Activated naive CD8-positive, alpha-beta T cell treated with anti-CD3 and anti-CD28 coated beads, Interleukin-2, amount 10 ng/mL, durations not matched to agents 7 days and 5 days (primary cell): ENCODE measurements around the gene LRRC1. TPM values are rescaled to one million over a fixed set of nuclear protein-coding genes. Genes with fewer than 3 reads are reported as not detected.

Experiments used
- ATAC-seq: fragments of 150-1000 bp; cut with Tn5 transposase; one replicate; pipeline ENCODE4 v1.10.0; 2021; ENCODE audit warnings: low read depth, moderate library complexity
- POLR2A ChIA-PET: fragments of 350-600 bp; sonication (Branson Sonifier 250); formaldehyde crosslinking; loops from one replicate; lab custom pipeline; 2021; ENCODE audit warnings: antibody characterized with exemption; lab: Charles Lee
- DNase-seq: peaks from one replicate; pipeline ENCODE4 v3.0.0; 2021
- H3K27ac Mint-ChIP-seq: one replicate; pipeline ENCODE4 v1.8.0; 2022; ENCODE audit warnings: mild to moderate bottlenecking, mixed read lengths
- H3K27me3 Mint-ChIP-seq: one replicate; pipeline ENCODE4 v1.8.0; 2022; ENCODE audit warnings: mild to moderate bottlenecking, moderate library complexity, mixed read lengths
- H3K36me3 Mint-ChIP-seq: one replicate; pipeline ENCODE4 v1.8.0; 2021; ENCODE audit warnings: mild to moderate bottlenecking, mixed read lengths
- H3K4me1 Mint-ChIP-seq: one replicate; pipeline ENCODE4 v1.8.0; 2021; ENCODE audit warnings: mixed read lengths
- H3K4me3 Mint-ChIP-seq: one replicate; pipeline ENCODE4 v1.8.0; 2022; ENCODE audit warnings: mild to moderate bottlenecking, moderate library complexity, mixed read lengths
- H3K9me3 Mint-ChIP-seq: one replicate; pipeline ENCODE4 v1.8.0; 2021; ENCODE audit warnings: mixed read lengths
- total RNA-seq, 2 experiments: library from RNA; stranded (reverse); gene quantifications; one replicate each; pipeline ENCODE4 v1.2.3, GENCODE V29; 2021

Gene LRRC1
- total RNA-seq, 2 experiments from 2014 or later = 3.5 to 4.2 TPM

DNA sequence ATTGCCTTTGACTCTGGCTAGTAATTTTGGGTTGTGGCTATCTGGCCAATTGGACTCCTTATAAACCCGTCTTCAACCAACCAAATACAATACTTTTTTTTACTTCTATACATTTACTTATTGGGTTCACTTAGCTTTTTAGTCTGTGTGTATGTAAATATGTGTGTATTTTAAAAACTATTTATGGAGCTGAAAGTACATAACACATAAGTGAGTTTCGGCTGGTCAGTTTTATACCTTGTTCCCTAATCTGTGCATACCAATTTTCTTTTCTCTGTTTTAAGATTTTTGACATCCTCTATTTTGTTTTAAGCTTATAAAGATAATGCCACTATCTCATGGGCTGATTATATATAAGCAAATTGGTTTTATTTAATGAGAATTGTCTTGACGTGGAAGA, 129.5 kb downstream of the LRRC1 start:
- POLR2A ChIA-PET = no interaction called here
- Mint-ChIP-seq H3K36me3 (peaks cover 5% of the 10 kb centered on the region), H3K9me3 (no peaks in the 10 kb centered on the region), H3K27me3 (no peaks in the 10 kb centered on the region), H3K27ac (no peak overlapping the region), H3K4me1 (no peaks in the 10 kb centered on the region), H3K4me3 (no peak overlapping the region)
- ATAC-seq = no peak
- no peak for DNase-seq

GRCh38 chr6:53924821-53925422, 130.1 kb downstream of the LRRC1 start:
- no peaks in the 10 kb centered on the region for H3K4me1 Mint-ChIP-seq
- H3K36me3 Mint-ChIP-seq = peaks cover 5% of the 10 kb centered on the region
- POLR2A ChIA-PET = no interaction called here
- DNase-seq (no peak), ATAC-seq (no peak)
- H3K27ac Mint-ChIP-seq = no peak overlapping the region
- H3K4me3 Mint-ChIP-seq = no peak overlapping the region
- H3K27me3 Mint-ChIP-seq = no peaks in the 10 kb centered on the region
- no peaks in the 10 kb centered on the region for H3K9me3 Mint-ChIP-seq

GRCh38 chr6:53925891-53926290, 131.1 kb downstream of the LRRC1 start:
- DNase-seq (no peak), ATAC-seq (no peak)
- POLR2A ChIA-PET = no interaction called here
- no peak overlapping the region for H3K4me3 Mint-ChIP-seq
- H3K36me3 Mint-ChIP-seq = peaks cover 3% of the 10 kb centered on the region
- H3K27me3 Mint-ChIP-seq = no peaks in the 10 kb centered on the region
- no peaks in the 10 kb centered on the region for H3K4me1 Mint-ChIP-seq
- H3K9me3 Mint-ChIP-seq = no peaks in the 10 kb centered on the region
- no peak overlapping the region for H3K27ac Mint-ChIP-seq

- ATAC-seq (no peak), DNase-seq (no peak)
- POLR2A ChIA-PET = no interaction called here
- no peak overlapping the region for H3K4me3 Mint-ChIP-seq
- no peaks in the 10 kb centered on the region for H3K27me3 Mint-ChIP-seq
- no peaks in the 10 kb centered on the region for H3K9me3 Mint-ChIP-seq
- H3K27ac Mint-ChIP-seq = no peak overlapping the region
- H3K4me1 Mint-ChIP-seq = no peaks in the 10 kb centered on the region
- no peaks in the 10 kb centered on the region for H3K36me3 Mint-ChIP-seq
Observed at GRCh38 chr6:53926505-53926904, 131.7 kb downstream of the LRRC1 start.

DNA sequence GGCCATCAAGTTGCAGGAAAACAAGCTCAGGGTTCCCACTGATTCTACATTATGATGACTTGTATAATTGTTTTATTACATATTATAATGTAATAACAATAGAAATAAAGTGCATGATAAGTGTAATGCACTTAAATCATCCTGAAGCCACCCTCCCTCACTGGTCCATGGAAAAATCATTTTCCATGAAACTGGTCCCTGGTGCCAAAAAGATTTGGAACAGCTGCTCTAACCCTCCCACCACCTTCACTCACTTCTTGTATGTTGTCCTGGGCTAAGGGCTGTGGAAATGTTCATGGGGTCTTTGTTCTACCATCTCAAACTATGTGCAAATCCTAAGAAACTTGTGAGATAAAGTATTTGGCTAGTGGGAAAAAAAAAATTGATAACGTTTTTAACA, 133.8 kb downstream of the LRRC1 start:
- POLR2A ChIA-PET = no interaction called here
- DNase-seq = no peak
- no peak overlapping the region for H3K27ac Mint-ChIP-seq
- no peak overlapping the region for H3K4me3 Mint-ChIP-seq
- H3K36me3 Mint-ChIP-seq = no peaks in the 10 kb centered on the region
- no peaks in the 10 kb centered on the region for H3K4me1 Mint-ChIP-seq
- no peaks in the 10 kb centered on the region for H3K27me3 Mint-ChIP-seq
- no peaks in the 10 kb centered on the region for H3K9me3 Mint-ChIP-seq
- ATAC-seq = no peak

DNA sequence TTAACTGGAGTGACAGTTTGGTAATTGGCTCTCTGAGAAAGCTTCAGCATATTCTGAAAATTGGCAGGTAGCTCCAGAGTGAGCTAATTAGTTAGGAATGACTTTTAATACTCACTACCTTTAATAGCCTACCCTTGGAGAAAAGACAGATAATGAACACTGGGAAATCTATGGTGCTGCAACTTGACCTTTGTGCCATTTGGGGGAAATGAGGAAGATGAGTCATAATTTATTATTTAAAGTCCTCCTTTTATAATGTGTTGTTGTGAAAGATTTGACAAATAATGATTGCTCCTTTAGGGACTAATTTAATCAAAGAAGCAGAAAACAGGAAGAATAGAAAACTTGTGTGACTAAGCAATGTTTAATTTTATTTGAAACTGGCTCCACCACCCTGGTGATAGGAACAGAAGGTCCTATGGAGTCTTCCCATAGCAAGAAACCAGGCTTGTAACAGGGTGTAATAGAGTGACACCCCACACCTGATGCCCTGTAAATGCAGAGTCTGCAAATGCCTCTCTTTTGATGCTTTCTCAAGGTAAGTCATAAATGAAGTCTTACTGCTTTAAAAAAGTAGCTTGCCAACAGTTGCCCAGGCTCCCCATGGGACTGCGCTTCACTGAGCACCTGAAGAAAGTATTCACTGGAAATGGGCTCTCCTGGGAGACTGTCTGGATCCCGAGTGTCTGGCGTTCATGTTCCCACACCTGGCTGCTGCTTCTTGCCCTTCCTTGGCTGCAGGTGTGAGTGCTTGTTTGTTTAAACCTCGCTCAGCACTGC, 134.4 kb downstream of the LRRC1 start:
- DNase-seq = no peak
- no peaks in the 10 kb centered on the region for H3K4me1 Mint-ChIP-seq
- no peak overlapping the region for H3K27ac Mint-ChIP-seq
- H3K9me3 Mint-ChIP-seq = no peaks in the 10 kb centered on the region
- H3K4me3 Mint-ChIP-seq = no peak overlapping the region
- H3K36me3 Mint-ChIP-seq = no peaks in the 10 kb centered on the region
- no peak for ATAC-seq
- H3K27me3 Mint-ChIP-seq = no peaks in the 10 kb centered on the region
- POLR2A ChIA-PET = no interaction called here

DNA sequence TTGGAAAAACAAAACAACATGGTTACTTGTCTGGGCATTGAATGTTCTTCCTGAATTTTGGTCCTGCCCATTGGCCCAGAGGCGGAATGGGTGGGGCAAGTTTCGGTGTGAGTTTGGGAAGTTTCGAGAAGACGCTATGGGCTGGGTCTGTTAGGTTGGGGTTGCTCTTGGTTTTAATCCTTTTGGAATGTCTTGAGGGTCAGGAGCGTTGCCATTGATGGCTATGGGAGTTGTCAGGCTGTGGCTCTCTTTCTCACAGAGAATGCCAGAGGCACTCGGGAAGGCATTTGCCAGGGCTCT, 135.0 kb downstream of the LRRC1 start:
- POLR2A ChIA-PET = no interaction called here
- no peak for DNase-seq
- no peaks in the 10 kb centered on the region for H3K27me3 Mint-ChIP-seq
- no peaks in the 10 kb centered on the region for H3K36me3 Mint-ChIP-seq
- H3K4me1 Mint-ChIP-seq = no peaks in the 10 kb centered on the region
- no peak for ATAC-seq
- H3K27ac Mint-ChIP-seq = no peak overlapping the region
- H3K4me3 Mint-ChIP-seq = no peak overlapping the region
- H3K9me3 Mint-ChIP-seq = no peaks in the 10 kb centered on the region

DNA sequence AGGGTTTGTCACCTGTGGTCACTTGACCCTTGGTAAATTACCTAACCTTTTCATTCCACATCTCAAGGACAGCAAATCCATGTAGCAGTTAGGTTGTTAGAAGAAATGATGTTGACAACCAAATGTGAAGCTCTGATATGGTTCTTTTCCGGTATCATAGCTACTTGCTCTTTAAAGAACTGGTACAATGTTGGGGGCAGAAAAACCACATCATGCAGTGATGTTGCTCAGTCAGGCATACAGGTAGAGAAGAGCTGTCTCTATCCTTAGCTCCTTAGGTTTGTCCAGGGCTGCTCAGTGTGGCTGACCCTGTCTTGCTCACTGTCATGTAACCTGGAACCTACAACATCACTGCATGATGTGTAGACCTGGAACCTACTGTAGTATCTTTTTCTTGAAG, 135.5 kb downstream of the LRRC1 start:
- Mint-ChIP-seq H3K36me3 (no peaks in the 10 kb centered on the region), H3K27me3 (no peaks in the 10 kb centered on the region), H3K4me1 (no peaks in the 10 kb centered on the region), H3K9me3 (no peaks in the 10 kb centered on the region), H3K27ac (no peak overlapping the region), H3K4me3 (no peak overlapping the region)
- POLR2A ChIA-PET = no interaction called here
- DNase-seq (no peak), ATAC-seq (no peak)

DNA sequence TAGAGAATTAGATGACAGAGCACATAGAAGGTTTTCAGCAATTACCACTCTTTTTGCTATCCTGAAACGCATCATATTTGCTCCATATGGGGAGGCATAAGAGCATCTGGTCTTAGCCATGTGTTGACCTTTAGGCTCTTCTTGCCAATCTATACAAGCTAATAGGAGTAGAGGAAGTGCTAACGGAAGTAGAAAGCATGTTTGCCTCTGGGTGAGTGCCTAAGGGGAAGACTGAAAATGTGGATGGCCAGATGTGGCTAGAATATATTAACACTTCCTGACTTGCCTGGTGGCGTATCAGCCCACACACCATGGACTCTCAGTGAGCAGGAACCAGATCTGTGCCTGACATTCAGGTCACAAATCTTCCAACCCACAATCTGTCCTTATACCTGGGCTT, 136.3 kb downstream of the LRRC1 start:
- no peak for ATAC-seq
- no peak overlapping the region for H3K27ac Mint-ChIP-seq
- no peaks in the 10 kb centered on the region for H3K27me3 Mint-ChIP-seq
- H3K4me1 Mint-ChIP-seq = no peaks in the 10 kb centered on the region
- POLR2A ChIA-PET = no interaction called here
- H3K36me3 Mint-ChIP-seq = no peaks in the 10 kb centered on the region
- DNase-seq = no peak
- H3K9me3 Mint-ChIP-seq = no peaks in the 10 kb centered on the region
- H3K4me3 Mint-ChIP-seq = no peak overlapping the region

DNA sequence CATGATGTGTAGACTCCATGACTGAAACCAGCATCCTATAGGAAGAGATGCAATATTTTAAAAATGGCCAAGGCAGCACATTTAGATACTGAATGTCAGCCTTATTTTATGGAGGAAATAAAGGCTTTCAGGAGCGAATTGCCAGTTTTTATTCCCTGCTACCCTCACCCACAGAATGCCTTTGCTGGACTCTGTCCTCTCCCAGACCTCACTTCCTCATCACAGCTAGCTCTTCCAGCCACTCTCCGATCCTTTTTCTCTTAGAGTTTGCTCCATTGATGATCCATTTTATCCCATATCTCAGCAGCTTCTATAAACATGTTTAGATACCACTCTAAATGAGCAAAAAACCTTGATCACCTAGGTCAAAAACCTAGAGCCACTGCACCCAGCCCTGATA, 137.7 kb downstream of the LRRC1 start:
- no peak for ATAC-seq
- POLR2A ChIA-PET = no interaction called here
- no peak overlapping the region for H3K4me3 Mint-ChIP-seq

DNA sequence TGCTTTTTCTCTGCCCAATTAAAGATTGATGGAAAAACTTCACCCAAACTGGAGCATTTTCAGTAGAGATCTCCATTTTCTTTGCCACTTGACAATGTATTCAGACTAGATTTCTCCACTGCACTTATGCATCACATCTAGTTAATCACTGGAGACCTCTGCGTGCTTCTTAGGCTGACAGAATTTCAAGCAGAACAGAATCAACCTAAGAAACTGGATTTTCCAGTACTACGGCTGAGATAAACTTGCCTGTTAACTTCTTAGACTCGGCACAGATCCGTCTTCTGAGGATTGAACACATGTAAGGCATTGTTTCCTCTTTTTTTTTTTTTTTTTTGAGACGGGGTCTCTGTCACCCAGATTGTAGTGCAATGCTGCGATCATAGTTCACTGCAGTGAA, 139.2 kb downstream of the LRRC1 start:
- no peak for DNase-seq
- H3K36me3 Mint-ChIP-seq = no peaks in the 10 kb centered on the region
- H3K27ac Mint-ChIP-seq = no peak overlapping the region
- H3K4me3 Mint-ChIP-seq = no peak overlapping the region
- no peak for ATAC-seq
- no peaks in the 10 kb centered on the region for H3K27me3 Mint-ChIP-seq
- POLR2A ChIA-PET = no interaction called here
- H3K4me1 Mint-ChIP-seq = peaks cover 4% of the 10 kb centered on the region
- no peaks in the 10 kb centered on the region for H3K9me3 Mint-ChIP-seq

More for the DNA sequence above, 137.7 kb downstream of the LRRC1 start:
- H3K27ac Mint-ChIP-seq = no peak overlapping the region
- no peaks in the 10 kb centered on the region for H3K4me1 Mint-ChIP-seq
- DNase-seq = no peak
- H3K36me3 Mint-ChIP-seq = no peaks in the 10 kb centered on the region
- H3K27me3 Mint-ChIP-seq = no peaks in the 10 kb centered on the region
- H3K9me3 Mint-ChIP-seq = no peaks in the 10 kb centered on the region

- ATAC-seq = no peak
- H3K9me3 Mint-ChIP-seq = no peaks in the 10 kb centered on the region
- H3K4me1 Mint-ChIP-seq = peaks cover 4% of the 10 kb centered on the region
- no peak for DNase-seq
- no peak overlapping the region for H3K4me3 Mint-ChIP-seq
- H3K27me3 Mint-ChIP-seq = no peaks in the 10 kb centered on the region
- POLR2A ChIA-PET = no interaction called here
- no peaks in the 10 kb centered on the region for H3K36me3 Mint-ChIP-seq
- H3K27ac Mint-ChIP-seq = no peak overlapping the region
Observed at GRCh38 chr6:53937461-53937860, 142.7 kb downstream of the LRRC1 start.

DNA sequence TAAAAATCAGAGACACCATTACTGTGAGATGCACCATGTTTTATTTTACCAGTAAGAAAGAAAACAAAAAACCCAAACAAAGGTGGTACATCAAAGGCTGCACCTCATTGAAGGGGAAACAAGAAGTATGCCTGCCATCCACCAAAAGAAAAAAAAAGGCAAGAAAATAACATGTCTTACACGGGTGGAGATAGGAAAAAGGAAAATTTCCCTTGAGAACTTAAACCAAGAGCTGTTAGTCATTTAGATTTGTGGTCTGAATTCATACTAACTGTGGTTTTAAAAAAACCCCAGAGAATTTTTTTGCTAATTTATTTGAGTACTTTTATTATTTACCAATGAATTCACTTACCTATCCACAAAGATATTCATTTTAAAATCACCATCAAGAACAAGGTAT, 144.0 kb downstream of the LRRC1 start:
- no peaks in the 10 kb centered on the region for H3K36me3 Mint-ChIP-seq
- no peak overlapping the region for H3K4me3 Mint-ChIP-seq
- peaks cover 4% of the 10 kb centered on the region for H3K4me1 Mint-ChIP-seq
- ATAC-seq (no peak), DNase-seq (no peak)
- H3K27ac Mint-ChIP-seq = no peak overlapping the region
- POLR2A ChIA-PET = no interaction called here
- no peaks in the 10 kb centered on the region for H3K27me3 Mint-ChIP-seq
- H3K9me3 Mint-ChIP-seq = no peaks in the 10 kb centered on the region

GRCh38 chr6:53939830-53940229, 145.0 kb downstream of the LRRC1 start:
- DNase-seq (no peak), ATAC-seq (no peak)
- no peak overlapping the region for H3K27ac Mint-ChIP-seq
- H3K4me1 Mint-ChIP-seq = peaks cover 4% of the 10 kb centered on the region
- no peaks in the 10 kb centered on the region for H3K9me3 Mint-ChIP-seq
- POLR2A ChIA-PET = no interaction called here
- no peaks in the 10 kb centered on the region for H3K36me3 Mint-ChIP-seq
- H3K4me3 Mint-ChIP-seq = no peak overlapping the region
- no peaks in the 10 kb centered on the region for H3K27me3 Mint-ChIP-seq
